GM18499 (cell line): ENCODE data around the gene IDI2.
A peak's percentile ranks its signal among the peaks of the same experiment; 100 is the strongest.
"Not testable (repeated sequence)": the region's sequence is repeated elsewhere in the genome, so short reads cannot be mapped to it uniquely, and the experiment has no call there.

ENCODE experiments used
- ATAC-seq: cut with Tn5 transposase; IDR thresholded peaks from one replicate; pipeline ENCODE4 v1.9.1; 2021; ENCODE audit warnings: moderate number of reproducible peaks; ENCODE audit not compliant: insufficient read depth, unreplicated experiment

The IDI2 gene

DNA sequence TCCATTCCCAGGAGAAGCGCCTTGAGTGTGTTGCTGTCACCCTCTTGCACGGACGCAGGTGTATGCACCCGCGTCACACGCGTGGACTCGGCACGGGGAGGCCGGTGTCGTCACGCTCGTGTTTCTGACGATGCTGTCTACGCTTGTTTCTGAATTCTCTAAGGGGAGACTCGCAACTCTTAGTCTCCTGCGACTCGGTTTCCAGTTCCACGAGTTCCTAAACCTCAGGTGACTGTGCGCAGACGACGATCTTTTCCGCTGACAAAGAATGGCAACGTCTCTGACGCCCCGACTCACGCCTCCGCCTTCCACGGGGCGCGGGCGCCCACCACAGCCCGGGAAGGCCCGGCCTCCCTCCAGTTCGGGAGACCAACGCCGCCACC lies 22.7 kb upstream of the IDI2 start:
- no peak for ATAC-seq

DNA sequence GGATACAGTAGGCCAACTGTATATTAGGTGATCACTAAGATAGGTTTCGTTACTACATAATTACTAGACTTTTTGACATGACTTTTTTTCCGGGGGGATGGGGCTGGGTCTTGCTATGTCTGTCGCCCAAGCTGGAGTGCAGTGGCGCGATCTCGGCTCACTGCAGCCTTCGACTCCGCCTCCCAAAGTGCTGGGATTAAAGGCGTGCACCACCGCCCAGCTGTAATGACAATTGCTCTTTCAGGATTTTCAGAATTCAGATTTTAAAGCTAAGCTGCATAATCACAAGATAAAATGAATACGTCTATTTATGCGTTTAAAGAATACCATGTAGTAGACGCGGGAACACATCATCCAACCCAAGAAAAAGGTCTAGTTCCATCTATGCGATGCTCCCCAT lies 22.3 kb upstream of the IDI2 start:
- ATAC-seq: no peak

DNA sequence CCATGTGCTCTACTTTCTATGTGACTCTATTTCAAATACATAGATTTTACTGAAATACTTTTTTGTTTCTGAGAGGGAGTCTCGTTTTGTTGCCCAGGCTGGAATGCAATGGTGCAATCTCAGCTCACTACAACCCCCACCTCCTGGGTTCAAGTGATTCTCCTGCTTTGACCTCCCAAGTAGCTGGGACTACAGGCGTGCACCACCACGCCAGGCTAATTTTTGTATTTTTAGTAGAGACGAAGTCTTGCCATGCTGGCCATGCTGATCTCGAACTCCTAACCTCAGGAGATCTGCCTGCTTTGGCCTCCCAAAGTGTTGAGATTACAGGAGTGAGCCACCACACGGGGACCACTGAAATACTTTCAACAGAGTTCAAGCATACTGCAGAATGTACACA lies 19.8 kb upstream of the IDI2 start:
- ATAC-seq: no peak

DNA sequence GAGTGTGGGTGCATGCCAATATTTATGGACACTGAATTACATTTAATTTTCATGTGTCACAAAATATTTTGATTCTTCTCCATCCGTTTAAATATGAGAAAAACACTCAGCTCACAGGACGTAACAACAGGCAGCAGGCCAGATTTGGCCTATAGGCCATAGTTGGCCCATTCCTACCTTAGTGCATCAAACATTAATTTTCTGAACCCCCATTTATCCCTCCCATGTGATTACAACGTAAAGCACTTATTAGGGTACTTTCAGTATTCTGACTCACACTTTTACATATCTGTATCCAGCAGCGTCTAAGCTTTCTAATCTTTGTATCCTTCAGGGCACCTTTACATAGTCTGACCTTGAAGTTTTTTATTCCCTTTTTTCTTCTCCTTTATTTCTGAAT lies 19.3 kb upstream of the IDI2 start:
- ATAC-seq: no peak

DNA sequence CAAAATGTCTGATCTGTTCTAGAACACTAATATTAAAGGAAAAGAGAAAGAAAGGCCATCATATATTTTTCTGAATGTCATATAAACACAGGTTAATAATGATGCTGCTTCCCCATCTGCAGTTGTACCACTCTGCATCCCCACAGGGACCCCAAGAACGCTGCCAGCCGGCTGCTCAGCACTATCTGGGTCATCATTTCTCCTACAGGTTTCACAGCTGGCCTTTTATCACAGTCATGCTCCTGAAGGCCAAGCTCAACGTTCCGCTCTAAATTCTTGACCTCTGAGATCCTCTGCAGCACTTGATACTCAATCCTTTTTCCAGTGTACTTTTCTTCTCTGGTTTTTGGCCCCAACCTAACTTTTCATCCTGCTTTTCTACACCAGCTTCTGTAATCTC lies 18.5 kb upstream of the IDI2 start:
- ATAC-seq: no peak

DNA sequence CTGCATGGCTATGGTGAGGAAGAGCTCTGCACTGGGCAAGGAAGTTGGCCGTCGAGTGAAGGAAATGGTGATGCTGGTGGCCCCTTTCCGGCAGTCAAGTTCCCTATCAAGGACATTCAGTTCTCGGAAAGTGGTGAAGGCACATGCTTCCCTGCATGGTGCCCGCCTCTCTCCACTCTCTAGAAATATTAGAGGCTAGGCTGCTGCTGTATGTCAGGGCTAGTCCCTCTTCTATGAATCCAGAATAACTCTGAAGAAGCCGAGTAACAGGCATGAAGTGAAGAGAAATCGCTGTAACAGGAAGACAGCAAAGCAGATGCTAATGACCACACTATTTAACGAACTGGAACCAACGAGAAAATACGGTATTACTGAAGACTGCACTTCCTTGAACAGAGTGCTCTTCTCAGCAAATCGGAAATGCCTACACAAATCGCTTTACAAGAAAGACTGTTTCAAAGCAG lies 17.9 kb upstream of the IDI2 start:
- ATAC-seq: no peak

DNA sequence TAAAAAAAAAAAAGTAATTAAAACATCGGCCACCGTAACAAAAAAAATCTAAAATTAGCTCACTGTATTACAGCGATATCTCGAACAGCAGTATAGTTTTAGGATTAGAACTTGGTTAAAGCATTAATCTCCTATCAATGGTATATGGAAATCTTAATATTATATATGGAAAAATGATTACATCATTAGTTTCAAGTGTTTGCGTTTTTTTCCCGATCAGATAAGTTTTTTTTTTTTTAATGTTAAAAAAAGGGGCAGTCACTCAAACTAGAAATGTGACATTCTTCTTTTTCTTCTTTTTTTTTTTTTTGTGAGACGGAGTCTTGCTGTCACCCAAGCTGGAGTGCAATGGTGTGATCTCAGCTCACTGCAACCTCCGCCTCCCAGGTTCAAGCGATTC lies 15.9 kb upstream of the IDI2 start:
- no peak for ATAC-seq

DNA sequence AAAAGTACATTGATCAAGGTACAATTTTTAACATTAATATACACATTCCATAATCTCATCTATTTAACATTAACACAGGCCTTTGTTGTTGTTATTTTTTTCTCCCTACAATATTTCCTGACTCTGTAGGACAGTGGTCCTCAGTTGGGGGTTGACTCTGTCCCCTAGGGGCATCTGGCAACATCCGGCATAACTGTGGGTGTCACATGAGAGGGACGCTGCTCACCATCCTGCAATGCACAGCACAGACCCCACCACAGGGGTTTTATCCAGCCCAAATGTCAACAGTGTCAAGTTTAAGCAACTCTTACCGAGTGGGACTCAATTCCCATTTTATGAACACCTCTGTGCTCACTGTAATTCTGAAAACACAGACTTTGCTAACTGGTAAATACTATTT lies 14.5 kb upstream of the IDI2 start:
- ATAC-seq: no peak

DNA sequence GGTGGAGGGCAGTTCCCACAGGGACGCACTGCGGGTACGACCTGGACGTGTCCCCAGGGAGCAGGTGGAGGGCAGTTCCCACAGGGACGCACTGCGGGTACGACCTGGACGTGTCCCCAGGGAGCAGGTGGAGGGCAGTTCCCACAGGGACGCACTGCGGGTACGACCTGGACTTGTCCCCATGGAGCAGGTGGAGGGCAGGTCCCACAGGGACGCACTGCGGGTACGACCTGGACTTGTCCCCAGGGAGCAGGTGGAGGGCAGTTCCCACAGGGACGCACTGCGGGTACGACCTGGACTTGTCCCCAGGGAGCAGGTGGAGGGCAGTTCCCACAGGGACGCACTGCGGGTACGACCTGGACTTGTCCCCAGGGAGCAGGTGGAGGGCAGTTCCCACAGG lies 13.1 kb upstream of the IDI2 start:
- ATAC-seq: not testable (repeated sequence)

DNA sequence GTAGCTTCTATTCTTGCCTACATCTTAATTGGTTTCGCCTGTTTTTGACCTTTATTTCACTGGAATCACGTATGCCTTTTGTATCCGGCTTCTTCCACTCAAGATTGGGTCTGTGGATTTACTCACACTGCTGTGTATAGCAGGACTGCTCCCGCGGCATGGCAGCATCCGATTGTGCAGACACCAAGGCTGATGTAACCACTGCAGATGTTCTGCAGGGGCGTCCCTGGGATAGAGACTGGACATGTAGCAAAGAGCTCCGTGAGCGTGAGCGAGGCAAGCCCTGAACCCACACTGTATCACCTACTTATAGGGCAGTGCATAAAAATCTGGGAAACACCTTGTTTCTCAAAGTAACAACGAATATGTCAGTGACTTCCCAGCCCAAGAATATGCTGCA lies 11.4 kb upstream of the IDI2 start:
- no peak for ATAC-seq

DNA sequence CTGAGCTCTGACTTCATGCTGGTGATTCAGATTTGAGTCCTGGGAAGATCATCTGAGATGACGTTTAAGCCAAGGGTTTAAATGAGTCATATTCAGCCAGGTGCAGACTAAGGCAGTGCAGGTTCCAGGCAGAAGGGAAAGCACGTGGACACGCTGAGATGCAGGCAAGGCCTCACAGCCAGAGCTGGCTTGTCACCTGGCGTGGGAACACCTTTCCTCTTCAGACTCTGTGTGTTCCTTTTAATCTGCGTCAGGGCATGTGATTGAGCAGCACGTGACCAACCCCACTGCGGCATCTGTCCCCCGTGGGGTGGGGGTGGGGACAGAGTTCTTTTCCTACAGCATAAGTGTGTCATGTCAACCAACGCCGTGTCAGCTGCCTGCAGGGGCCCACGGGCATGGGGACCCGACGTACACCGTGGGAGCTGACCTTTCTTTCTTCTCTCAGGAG lies 10.7 kb upstream of the IDI2 start:
- ATAC-seq: peak; percentile 75

DNA sequence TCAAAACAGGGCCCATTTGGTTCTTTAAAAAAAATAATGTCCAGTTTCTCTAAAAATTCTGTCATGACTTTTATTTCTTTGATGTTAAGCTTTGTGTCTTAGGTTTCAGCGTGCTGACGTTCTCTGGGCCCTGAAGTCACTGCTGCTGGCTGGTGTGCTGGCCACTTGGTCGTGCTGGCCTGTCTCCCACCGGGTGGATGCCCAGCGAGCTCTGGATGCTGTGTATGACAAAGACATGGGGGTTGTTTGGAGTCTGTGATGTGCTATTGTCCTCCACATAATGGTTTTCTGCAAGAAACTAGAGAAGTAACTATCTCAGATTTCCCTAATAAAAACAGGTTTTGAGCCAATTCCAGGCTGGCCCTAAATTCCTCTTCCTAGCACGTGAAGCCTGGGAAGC lies 9.5 kb upstream of the IDI2 start:
- ATAC-seq: no peak

DNA sequence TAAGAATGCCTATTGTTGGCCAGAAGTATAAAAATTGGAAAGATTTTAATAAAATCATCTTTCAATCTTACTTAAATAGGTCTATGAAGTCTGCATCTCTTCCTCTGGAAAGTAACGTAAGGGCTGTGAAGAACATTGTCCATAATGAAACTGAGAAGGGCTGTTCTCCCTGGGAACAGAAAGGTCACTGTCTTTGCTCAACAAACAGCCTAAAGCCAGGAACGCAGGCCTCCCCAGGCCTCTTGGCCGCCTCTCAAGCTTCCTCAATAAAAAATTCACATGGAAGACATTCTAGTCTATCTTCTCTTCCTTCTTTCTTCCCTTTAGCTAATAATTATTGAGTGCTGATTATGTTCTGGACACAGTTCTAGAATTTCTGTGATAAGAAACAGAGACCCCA lies 9.1 kb upstream of the IDI2 start:
- ATAC-seq: no peak

DNA sequence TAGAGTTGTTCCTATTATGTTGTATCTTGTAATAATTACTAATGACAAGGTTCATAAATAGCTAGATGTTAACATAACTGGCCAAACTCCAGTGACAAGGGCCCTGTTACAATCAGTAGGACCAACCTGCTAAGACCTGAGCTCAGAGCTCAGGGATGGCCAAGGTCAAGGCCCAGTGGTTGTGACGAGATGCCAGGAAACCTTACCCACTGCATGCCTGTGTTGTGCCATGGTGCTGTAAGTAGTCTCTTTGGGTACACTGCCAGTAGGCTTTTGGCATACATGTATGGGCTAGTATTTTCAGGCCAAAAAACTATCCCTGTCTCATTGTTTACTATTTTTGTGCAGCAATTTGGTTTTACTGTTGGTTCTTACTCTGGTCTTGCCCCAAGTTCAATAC lies 7.9 kb upstream of the IDI2 start:
- ATAC-seq: no peak

DNA sequence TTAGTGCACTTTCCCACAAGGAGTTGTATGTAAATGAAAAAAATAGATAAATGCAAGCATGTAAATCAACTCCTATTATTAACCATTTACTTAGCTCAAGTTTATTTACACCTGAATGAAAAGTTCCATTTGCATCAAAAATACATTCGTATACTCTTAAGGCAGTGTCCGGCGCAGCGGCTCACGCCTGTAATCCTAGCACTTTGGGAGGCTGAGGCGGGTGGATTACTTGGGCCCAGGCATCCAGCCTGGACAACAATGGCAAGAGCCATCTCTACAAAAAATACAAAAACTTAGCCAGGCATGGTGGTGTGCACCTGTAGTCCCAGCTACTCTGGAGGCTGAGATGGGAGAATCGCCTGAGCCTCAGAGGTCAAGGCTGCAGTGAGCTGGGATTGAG lies 4.2 kb upstream of the IDI2 start:
- ATAC-seq: no peak

DNA sequence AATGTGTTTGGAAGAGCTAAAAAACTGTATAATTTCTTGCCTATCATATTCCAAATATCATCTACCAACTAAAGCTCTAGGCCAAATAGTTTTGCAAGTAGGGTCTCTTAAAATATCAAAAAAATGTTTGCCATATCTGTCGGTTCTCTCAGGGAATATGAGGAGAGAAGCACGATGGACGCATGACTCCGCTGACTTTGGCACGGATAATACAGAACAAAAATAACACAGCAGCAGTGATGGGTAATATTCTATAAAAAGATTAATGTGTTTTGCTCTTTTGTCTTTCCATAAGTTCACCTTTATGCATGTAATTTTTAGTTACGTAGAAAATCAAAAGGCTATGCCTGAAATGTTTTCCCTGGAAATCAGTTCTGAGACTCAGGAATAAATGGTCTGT lies 919 bp upstream of the IDI2 start:
- no peak for ATAC-seq

DNA sequence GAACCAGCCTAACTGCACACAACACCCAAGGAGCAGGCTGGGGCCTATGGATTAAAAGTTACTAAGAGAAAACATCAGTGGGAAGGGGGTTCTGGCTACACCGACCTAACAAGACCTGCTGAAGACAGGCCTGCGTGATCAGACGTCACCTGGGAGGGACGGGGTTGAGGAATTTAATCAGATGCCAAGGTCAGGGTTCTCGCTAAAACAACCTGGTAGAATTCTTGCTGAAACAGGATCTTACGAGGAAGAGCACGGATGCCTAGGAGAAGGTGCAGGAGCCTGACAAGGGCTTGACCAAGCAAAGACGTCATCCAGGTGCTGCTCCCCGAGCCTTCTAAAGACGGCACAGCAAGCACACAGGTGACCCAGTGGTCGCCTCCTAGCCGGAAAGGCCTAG lies 1.6 kb downstream of the IDI2 start:
- ATAC-seq: no peak

DNA sequence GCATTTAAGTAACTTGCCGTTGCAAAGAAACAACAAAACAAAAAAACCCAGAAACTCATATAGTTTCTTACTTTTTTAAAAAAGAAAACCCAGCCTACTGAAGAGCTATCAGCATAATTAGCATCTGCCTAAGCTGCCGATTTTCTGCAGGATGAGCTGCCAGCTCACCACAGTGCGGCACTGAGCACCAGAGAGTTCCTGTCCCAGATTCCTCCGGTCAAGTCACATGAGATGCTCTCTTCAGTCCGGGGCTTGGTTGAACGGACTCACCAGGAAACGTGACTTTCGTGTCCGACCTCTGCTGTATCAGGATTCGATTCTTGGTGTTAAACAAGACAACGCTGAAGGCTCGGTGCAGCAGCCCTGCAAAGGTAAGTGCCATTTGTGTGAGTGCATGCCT lies 3.2 kb downstream of the IDI2 start:
- no peak for ATAC-seq

DNA sequence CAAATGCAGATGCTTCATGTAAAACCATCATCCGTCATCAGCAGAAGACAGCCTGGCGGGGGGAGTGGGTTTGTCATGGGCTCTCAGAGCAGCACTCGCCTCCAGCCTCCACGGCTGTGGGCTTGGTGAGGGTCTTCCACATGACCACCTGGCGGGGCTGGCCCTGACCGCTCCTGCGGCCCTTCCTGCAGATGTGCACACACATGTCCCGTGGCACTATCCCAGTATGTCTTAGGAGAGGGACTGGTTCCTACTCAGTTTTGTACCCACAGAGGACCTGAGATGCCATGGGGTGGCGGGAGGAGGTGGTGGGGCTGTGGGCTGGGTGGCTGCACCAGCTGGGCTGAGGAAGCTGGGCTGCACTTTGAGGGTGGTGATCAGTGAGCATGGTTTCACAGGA lies 4.7 kb downstream of the IDI2 start:
- ATAC-seq: no peak

DNA sequence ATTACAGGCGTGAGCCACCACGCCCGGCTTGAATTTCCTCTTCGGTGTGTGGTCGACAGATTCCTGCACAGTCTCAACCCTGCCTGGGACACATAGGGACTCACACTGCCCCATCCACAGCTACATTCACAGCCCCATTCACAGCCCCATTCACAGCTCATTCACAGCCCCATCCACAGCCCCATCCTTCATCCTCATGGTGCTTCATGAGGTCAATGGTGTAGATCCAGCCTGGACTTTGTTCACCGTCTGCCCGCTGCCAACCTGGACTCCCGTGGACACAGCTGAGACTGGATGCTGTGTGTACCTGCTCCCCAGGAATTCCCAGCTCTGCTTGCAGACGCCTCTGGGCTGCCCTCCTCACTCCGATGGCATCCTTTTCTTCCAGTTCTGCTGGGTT lies 5.2 kb downstream of the IDI2 start:
- no peak for ATAC-seq

DNA sequence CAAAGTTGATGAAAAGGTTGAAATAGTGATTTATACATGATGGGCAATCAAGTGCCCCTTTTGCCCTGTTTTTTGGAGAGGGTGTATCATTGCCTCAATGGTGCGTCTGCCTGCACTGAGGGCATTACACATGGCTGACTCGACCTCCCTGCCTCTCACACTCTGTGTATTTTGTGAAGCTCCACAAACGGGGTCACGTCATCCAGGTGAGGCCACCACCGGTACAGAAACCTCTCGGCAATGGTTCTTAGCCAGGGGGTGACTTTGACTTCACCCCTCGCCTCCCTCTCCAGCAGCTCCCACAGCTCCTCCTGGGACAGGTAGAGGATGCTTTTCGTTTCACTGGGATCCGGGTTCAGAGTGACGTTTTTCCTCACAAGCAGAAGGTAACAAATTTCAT lies 6.3 kb downstream of the IDI2 start:
- ATAC-seq: no peak

DNA sequence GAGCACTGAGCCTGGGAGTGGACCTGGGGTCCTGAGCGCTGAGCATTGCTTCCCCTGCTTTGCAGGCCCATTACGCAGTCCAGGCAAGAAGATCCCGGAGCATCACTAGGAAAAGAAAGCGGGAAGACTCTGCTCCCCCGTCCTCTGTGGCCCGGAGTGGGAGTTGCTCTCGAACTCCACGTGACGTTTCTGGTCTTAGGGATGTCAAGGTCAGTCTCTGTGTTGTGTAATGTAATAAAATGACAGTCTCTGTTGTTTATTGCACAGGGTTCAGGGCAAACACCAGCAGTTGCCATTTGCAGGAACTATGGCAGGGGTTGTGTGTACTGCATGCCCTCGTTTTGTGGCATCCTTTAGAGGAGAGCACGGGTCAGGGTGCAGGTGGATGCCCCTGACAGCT lies 10.0 kb downstream of the IDI2 start:
- ATAC-seq: no peak

DNA sequence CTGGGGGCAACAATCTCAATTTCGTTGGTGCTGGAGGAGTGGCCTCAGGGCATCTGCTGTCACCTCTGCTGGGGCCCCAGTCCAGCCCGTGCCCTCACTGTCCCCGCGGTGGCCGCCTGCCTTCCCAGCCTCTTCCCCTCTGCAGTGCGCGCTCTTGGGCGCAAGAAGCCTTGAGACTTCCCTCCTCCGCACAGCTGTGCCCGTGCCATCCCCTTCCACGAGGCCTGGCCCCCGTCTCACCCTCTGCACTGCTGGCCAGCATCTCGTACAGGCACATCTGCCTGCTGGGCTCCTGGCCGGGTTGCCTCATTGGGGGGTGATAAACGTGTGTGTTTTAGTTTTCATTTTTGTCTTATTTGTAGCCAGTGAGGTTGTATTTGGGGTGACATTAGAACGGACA lies 14.0 kb downstream of the IDI2 start:
- no peak for ATAC-seq
